ENCODE data around the gene GADD45G.

- no peak for TF ChIP-seq CTCF (IDR thresholded peaks at IDR 0.05; ENCODE audit: insufficient read depth, low read depth, low read length)
- no peak for TF ChIP-seq EZH2 (IDR thresholded peaks at IDR 0.05; ENCODE audit: insufficient read depth, low read length)
Observed at GRCh38 chr9:89594811-89595550, 9.8 kb upstream of the GADD45G start.

Data from astrocyte (in vitro differentiated cells and primary cell).